GM12873 (cell line): Measurements from ENCODE around the gene GALNT17.

Experiments
- TF ChIP-seq, protein P1 (sequence below): IDR thresholded peaks from 2 replicates; pipeline ENCODE4 v1.5.1; 2012; ENCODE audit warnings: low read depth, mild to moderate bottlenecking, moderate library complexity, low read length, control low read depth; ENCODE audit not compliant: insufficient read depth; ENCODE audit errors: missing control alignments

Gene GALNT17

DNA sequence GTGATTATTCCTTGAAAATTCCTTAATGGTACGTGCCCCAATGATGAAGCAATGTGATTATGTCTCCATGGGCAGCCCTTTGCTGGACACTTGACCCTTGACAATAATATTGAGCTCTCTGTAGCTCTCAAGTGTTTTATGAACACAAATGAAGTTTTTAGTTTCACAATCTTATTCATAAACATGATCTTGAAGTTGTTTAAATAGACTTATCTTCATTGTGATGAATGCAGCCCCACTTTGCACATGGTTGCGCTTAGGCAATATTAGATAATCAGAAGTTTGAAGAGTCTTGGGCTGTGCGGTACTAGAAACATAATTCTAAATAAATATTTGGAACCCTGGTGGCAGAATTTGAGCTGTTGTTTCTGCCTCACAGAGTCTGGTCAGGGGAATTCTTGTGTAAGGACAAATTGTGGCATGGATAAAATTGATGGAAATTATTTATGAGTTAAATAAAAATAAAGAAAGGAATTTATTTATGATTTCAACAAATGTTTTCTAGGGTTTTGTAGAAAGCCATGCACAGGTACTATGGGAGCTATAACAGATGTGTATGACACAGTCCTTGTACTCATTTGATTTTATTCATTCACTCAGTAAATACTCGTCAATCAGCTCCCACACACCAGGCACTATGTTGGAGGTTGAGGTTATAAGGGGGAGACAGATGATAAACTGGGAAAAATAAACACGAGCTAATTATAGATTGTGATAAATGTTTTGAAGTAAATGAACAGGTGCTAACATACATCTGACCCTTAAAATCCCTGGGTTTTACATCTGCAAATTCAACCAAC lies 217.9 kb downstream of the GALNT17 start:
- TF ChIP-seq, protein P1, sequence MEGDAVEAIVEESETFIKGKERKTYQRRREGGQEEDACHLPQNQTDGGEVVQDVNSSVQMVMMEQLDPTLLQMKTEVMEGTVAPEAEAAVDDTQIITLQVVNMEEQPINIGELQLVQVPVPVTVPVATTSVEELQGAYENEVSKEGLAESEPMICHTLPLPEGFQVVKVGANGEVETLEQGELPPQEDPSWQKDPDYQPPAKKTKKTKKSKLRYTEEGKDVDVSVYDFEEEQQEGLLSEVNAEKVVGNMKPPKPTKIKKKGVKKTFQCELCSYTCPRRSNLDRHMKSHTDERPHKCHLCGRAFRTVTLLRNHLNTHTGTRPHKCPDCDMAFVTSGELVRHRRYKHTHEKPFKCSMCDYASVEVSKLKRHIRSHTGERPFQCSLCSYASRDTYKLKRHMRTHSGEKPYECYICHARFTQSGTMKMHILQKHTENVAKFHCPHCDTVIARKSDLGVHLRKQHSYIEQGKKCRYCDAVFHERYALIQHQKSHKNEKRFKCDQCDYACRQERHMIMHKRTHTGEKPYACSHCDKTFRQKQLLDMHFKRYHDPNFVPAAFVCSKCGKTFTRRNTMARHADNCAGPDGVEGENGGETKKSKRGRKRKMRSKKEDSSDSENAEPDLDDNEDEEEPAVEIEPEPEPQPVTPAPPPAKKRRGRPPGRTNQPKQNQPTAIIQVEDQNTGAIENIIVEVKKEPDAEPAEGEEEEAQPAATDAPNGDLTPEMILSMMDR = no peak

DNA sequence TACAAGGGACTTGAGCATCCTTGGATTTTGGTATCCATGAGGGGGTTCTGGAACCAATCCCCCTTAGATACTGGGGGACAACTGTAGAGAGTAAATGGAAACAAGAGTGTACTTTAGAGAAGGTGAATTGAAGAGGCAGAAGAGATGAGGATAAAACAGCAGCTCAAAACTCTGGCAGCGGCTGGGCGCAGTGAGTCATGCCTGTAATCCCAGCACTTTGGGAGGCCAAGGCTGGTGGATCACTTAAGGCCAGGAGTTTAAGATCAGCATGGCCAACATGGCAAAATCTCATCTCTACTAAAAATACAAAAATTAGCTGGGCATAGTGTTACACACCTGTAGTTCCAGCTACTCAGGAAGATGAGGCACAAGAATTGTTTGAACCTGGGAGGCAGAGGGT lies 218.7 kb downstream of the GALNT17 start:
- TF ChIP-seq, protein P1 = no peak

DNA sequence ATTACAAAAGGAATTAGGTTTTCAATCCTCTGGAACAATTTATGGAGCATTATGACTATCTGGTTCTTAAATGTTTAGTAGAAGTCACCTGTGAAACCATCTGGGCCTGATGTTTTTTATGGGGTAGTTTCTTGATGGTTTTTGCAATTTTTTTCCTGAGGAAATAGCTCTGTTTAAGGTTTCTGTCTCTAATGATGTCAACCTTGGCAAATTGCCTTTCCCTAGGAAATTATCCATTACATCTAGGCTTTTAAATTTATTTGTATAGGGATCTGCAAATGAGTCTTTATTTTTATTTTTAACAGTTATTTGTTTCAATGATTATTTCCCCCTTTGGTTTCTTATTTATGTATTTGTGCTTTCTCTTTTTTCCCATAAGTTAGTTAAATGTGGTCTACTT lies 222.8 kb downstream of the GALNT17 start:
- TF ChIP-seq, protein P1 = no peak

DNA sequence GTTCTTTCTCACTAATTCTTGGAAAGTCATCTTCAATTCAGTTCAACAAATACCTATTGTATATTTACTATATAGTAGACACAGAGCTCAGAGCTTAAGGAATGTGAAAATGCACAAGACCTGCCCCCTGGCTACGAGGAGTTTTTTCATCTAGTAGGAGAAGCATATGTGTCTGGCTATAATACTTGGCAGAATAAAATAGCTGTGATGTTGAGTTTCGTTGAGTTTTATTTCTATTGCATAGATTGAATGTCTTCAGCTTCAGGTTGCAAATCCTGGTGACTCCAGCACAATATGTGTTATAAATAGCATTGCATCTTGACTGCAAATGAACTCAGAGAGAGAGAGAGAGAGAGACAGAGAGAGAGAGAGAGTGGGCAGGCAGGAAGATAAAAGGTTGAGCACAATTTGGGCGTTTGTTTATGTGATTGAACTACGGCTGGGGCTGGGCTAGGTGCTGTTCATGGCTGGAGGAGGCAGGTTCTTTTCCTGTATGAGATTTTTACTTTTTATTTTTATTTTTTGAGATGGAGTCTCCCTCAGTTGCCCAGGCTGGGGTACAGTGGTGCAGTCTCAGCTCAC lies 229.6 kb downstream of the GALNT17 start:
- TF ChIP-seq, protein P1 = no peak

DNA sequence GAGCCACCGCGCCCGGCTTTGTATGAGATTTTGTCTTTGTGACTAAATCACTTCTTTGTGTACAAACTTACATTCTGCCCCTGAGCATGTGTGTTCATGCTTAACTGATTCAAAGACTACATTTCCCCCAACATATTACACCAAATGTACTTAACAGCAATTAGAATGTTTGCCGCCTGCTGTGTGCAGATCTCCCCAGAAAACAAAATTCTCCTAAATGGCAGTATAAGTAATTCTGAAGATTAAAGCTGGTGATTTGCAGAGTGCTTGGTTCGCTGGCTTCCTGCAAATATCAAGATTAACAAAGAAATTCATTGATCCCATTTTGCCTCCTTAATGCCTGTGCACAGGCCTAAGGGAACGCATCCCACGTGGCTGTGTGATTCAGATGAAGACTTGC lies 230.3 kb downstream of the GALNT17 start:
- TF ChIP-seq, protein P1 = no peak

DNA sequence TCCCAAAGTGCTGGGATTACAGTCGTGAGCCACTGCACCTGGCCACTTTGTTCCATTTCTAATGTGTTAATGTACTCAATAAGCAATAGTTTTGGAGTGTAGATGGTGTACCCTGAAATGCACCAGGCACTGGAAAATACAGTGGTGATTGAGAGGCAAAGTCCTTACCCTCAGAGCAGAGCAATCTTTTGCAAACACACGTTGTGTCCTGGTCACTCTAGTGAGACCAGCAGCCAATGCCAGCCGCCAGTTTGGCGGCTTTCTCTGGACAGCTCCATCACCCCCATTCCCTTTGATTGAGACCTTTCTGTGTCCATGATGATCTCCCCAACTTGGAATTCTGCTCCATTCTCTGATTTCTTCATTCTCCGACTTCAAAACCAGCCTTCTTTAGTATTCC lies 231.3 kb downstream of the GALNT17 start:
- TF ChIP-seq, protein P1 = no peak

DNA sequence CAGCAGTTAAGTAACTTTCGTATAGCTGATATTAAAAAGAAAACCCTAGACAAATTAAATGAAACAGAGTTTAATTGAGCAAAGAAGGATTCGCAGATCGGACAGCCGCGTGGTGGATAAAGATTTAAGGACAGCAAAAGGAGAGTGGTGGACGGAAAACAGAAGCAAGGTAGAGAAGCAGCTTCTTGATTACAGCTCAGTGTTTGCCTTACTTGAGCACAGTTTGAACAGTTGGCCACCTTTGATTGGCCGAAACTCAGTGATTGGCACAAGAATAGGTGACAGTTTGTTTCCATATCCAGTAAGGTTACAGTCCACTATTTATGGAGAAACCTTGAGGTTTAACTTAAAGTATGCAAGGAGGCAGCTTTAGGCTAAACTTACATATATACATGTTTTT lies 231.7 kb downstream of the GALNT17 start:
- TF ChIP-seq, protein P1 = no peak
